Thyroid gland (tissue), 4 donors: ENCODE data around the gene CRTAP. TPM values are rescaled to one million over a fixed set of nuclear protein-coding genes. Genes with fewer than 3 reads are reported as not detected.

Experiments
- DNase-seq, 2 donors: peaks; one replicate each; pipeline ENCODE4 v3.0.0-alpha.2; 2019
- H3K27ac ChIP-seq, 3 donors: fragments of 200-600 bp; sonication (generic); 1 replicate in 2 of 3; 2 replicates in 1 of 3; pipeline ENCODE4 v1.5.1; 2016 to 2019; ENCODE audit warnings: mild to moderate bottlenecking in 1 of 3, moderate library complexity in 1 of 3
- H3K27me3 ChIP-seq: fragments of 200-600 bp; sonication (generic); one replicate; pipeline ENCODE4 v1.5.1; 2019
- H3K36me3 ChIP-seq, 2 donors: fragments of 200-600 bp; sonication (generic); one replicate each; pipeline ENCODE4 v1.5.1; 2016 to 2019
- H3K4me1 ChIP-seq, 2 donors: fragments of 200-600 bp; sonication (generic); one replicate each; pipeline ENCODE4 v1.5.1; 2017 to 2019
- H3K4me3 ChIP-seq, 3 donors: fragments of 200-600 bp; sonication (generic); replicated peaks in 1 of 3; 1 replicate in 2 of 3; 2 replicates in 1 of 3; pipeline ENCODE4 v1.5.1; 2016; ENCODE audit warnings: mild to moderate bottlenecking in 1 of 3
- H3K9me3 ChIP-seq: fragments of 200-600 bp; sonication (generic); one replicate; pipeline ENCODE4 v1.5.1; 2017
- CTCF ChIP-seq, 6 experiments: fragments of 200-600 bp in 3 of 6; fragments of 450-650 bp in 3 of 6; sonication (generic) in 3 of 6; IDR thresholded peaks; one replicate each; pipeline ENCODE4 v1.5.1; 2016 to 2019; ENCODE audit warnings: antibody characterized with exemption in 6 of 6, mild to moderate bottlenecking in 2 of 6, inconsistent platforms in 1 of 6, moderate library complexity in 1 of 6
- POLR2A ChIP-seq, 2 donors: fragments of 450-650 bp; IDR thresholded peaks; one replicate each; pipeline ENCODE4 v1.6.1; 2017; ENCODE audit warnings: antibody characterized with exemption in 2 of 2, mild to moderate bottlenecking in 2 of 2, moderate library complexity in 1 of 2
- WGBS, 2 donors: methylation state at CpG; one replicate each; pipeline ENCODE4 v1.1.5; 2017; 5-methylcytosine and 5-hydroxymethylcytosine counted together
- intact Hi-C: fragments of 100-400 bp; cut with DNase I; formaldehyde crosslinking; loops from one replicate; pipeline ENCODE4 v1.15.1; 2023
- small RNA-seq: library from RNA; depleted of rRNA; stranded (forward); fragments of <200 nt; gene quantifications from one replicate; pipeline ENCODE3, GENCODE V24; 2016
- total RNA-seq, 4 donors: library from RNA; depleted of rRNA; stranded (reverse); fragments of >200 nt; gene quantifications; one replicate each; pipeline ENCODE4 v1.2.3, GENCODE V29; 2016

CRTAP gene
- total RNA-seq, 4 donors from 2014 or later: 241 to 504 (median 300) TPM

- Histone ChIP-seq H3K9me3 (no peaks in the 10 kb centered on the region), H3K27ac (no peak overlapping the region), H3K27me3 (no peaks in the 10 kb centered on the region), H3K4me3 (no peak overlapping the region), H3K36me3 (no peaks in the 10 kb centered on the region), H3K4me1 (no peaks in the 10 kb centered on the region)
- 88 to 94% methylated on average over 2 of the region's 2 CpGs for WGBS, 2 donors
- intact Hi-C loops: no loop called here
- TF ChIP-seq CTCF (IDR thresholded peaks at IDR 0.05) (no peak), POLR2A (IDR thresholded peaks at IDR 0.05) (no peak)
- DNase-seq: no peak
These were observed 71.0 kb downstream of the CRTAP start for GRCh38 chr3:33184863-33185262.

GRCh38 chr3:33186524-33187367, 72.9 kb downstream of the CRTAP start:
- H3K27ac ChIP-seq: no peak overlapping the region
- no peak overlapping the region for H3K4me3 ChIP-seq
- no peak for DNase-seq
- intact Hi-C loops: no loop called here
- H3K9me3 ChIP-seq: no peaks in the 10 kb centered on the region
- TF ChIP-seq POLR2A (IDR thresholded peaks at IDR 0.05) (no peak), CTCF (IDR thresholded peaks at IDR 0.05) (no peak)
- WGBS, 2 donors: 96 to 98% methylated on average over 13 of the region's 13 CpGs
- H3K4me1 ChIP-seq: no peaks in the 10 kb centered on the region
- no peaks in the 10 kb centered on the region for H3K27me3 ChIP-seq
- H3K36me3 ChIP-seq: no peaks in the 10 kb centered on the region

- H3K27ac ChIP-seq: no peak overlapping the region
- 93 to 98% methylated on average over 3 of the region's 3 CpGs for WGBS, 2 donors
- intact Hi-C loops: no loop called here
These were observed 73.5 kb downstream of the CRTAP start for GRCh38 chr3:33187368-33187634.

GRCh38 chr3:33194303-33194702, 80.5 kb downstream of the CRTAP start:
- no peaks in the 10 kb centered on the region for H3K36me3 ChIP-seq
- TF ChIP-seq CTCF (IDR thresholded peaks at IDR 0.05) (no peak), POLR2A (IDR thresholded peaks at IDR 0.05) (no peak)
- no peak overlapping the region for H3K4me3 ChIP-seq
- no peak overlapping the region for H3K27ac ChIP-seq
- intact Hi-C loops: no loop called here
- H3K4me1 ChIP-seq: no peaks in the 10 kb centered on the region
- DNase-seq: no peak
- no peaks in the 10 kb centered on the region for H3K27me3 ChIP-seq
- WGBS, 2 donors: 69 to 79% methylated on average over 1 of the region's 1 CpG
- no peaks in the 10 kb centered on the region for H3K9me3 ChIP-seq

More at GRCh38 chr3:33187368-33187634, 73.5 kb downstream of the CRTAP start:
- no peaks in the 10 kb centered on the region for H3K27me3 ChIP-seq
- H3K36me3 ChIP-seq: no peaks in the 10 kb centered on the region
- TF ChIP-seq POLR2A (IDR thresholded peaks at IDR 0.05) (no peak), CTCF (IDR thresholded peaks at IDR 0.05) (no peak)
- H3K9me3 ChIP-seq: no peaks in the 10 kb centered on the region
- DNase-seq: no peak
- H3K4me1 ChIP-seq: no peaks in the 10 kb centered on the region
- no peak overlapping the region for H3K4me3 ChIP-seq

GRCh38 chr3:33196538-33196937, 82.7 kb downstream of the CRTAP start:
- no peaks in the 10 kb centered on the region for H3K27me3 ChIP-seq
- WGBS, 2 donors: 76 to 77% methylated on average over 3 of the region's 3 CpGs
- H3K4me1 ChIP-seq: no peaks in the 10 kb centered on the region
- H3K9me3 ChIP-seq: no peaks in the 10 kb centered on the region
- no peak overlapping the region for H3K27ac ChIP-seq
- DNase-seq: no peak
- intact Hi-C loops: no loop called here
- H3K36me3 ChIP-seq: no peaks in the 10 kb centered on the region
- H3K4me3 ChIP-seq: no peak overlapping the region
- TF ChIP-seq POLR2A (IDR thresholded peaks at IDR 0.05): no peak
- TF ChIP-seq CTCF (IDR thresholded peaks at IDR 0.05): no peak

Small RNA genes within 50 kb of the gene (small RNA-seq; reads per million reads assigned to genes)
- not detected for gene AC123900.1
- gene RN7SL296P: not detected
- not detected for gene SUMO2P10

Other genes with a start within 250 kb of the CRTAP start
- under 1 TPM in 2 of 4 donors, not detected in 2; 0.13 to 0.88 TPM for gene CCR4, start 162.4 kb upstream of the CRTAP start, total RNA-seq
- 100 to 1,000 TPM in 2 of 4 donors, 10 to 100 TPM in 2; 67.3 to 157 (median 96.5) TPM for gene GLB1, start 16.9 kb upstream of the CRTAP start, total RNA-seq
- gene TMPPE, start 16.9 kb upstream of the CRTAP start, total RNA-seq: 10 to 100 TPM in 3 of 4 donors, 1 to 10 TPM in 1; 8.3 to 19.5 (median 15.7) TPM
- gene SUSD5, start 104.8 kb downstream of the CRTAP start, total RNA-seq: 1 to 10 TPM; 2.3 to 9.6 (median 2.8) TPM
- 10 to 100 TPM; 19.3 to 51.2 (median 27.0) TPM for gene FBXL2, start 163.4 kb downstream of the CRTAP start, total RNA-seq